Tibial nerve (tissue), 4 donors: ENCODE data around the gene TRIML2. TPM values are rescaled to one million over a fixed set of nuclear protein-coding genes. Genes with fewer than 3 reads are reported as not detected.

ENCODE experiments used
- DNase-seq, 2 donors: peaks; one replicate each; pipeline ENCODE4 v3.0.0-alpha.2; 2019; ENCODE audit warnings: low spot score in 2 of 2
- H3K27ac ChIP-seq, 4 donors: fragments of 200-600 bp; sonication (generic) in 3 of 4; one replicate each; pipeline ENCODE4 v1.5.1; 2017 to 2019; ENCODE audit warnings: mild to moderate bottlenecking in 1 of 4
- H3K27me3 ChIP-seq, 2 donors: fragments of 200-600 bp; sonication (generic) in 1 of 2; one replicate each; pipeline versions ENCODE4 v1.5.1 to v1.6.0; 2017 to 2019
- H3K36me3 ChIP-seq, 3 donors: fragments of 200-600 bp; sonication (generic); one replicate each; pipeline ENCODE4 v1.5.1; 2018 to 2019
- H3K4me1 ChIP-seq, 4 donors: fragments of 200-600 bp; sonication (generic) in 3 of 4; one replicate each; pipeline ENCODE4 v1.5.1; 2017 to 2019
- H3K4me3 ChIP-seq, 4 donors: fragments of 200-600 bp; sonication (generic) in 3 of 4; one replicate each; pipeline ENCODE4 v1.5.1; 2017 to 2019; ENCODE audit warnings: mild to moderate bottlenecking in 1 of 4, moderate library complexity in 1 of 4
- H3K9me3 ChIP-seq, 4 donors: fragments of 200-600 bp; sonication (generic) in 3 of 4; one replicate each; pipeline ENCODE4 v1.5.1; 2017 to 2019
- EP300 ChIP-seq, 2 donors: sonication (generic); formaldehyde crosslinking; IDR thresholded peaks; one replicate each; pipeline ENCODE4 v1.6.1; 2017; ENCODE audit warnings: antibody characterized with exemption in 2 of 2, mild to moderate bottlenecking in 1 of 2
- POLR2A ChIP-seq, 2 donors: fragments of 450-650 bp; IDR thresholded peaks; one replicate each; pipeline ENCODE4 v1.6.1; 2017; ENCODE audit warnings: antibody characterized with exemption in 2 of 2, mild to moderate bottlenecking in 2 of 2, moderate library complexity in 2 of 2
- WGBS, 2 donors: methylation state at CpG; one replicate each; pipeline ENCODE4 v1.1.5; 2018; 5-methylcytosine and 5-hydroxymethylcytosine counted together
- total RNA-seq, 4 donors: library from RNA; depleted of rRNA; stranded (reverse); fragments of >200 nt; gene quantifications; one replicate each; pipeline ENCODE4 v1.1.0, GENCODE V29; 2016
- TF ChIP-seq, protein P1 (sequence below), 5 experiments: fragments of 200-600 bp in 3 of 5; fragments of 450-650 bp in 2 of 5; sonication (generic) in 3 of 5; IDR thresholded peaks; one replicate each; pipeline ENCODE4 v1.5.1; 2016 to 2019; ENCODE audit warnings: antibody characterized with exemption in 5 of 5, mild to moderate bottlenecking in 3 of 5, moderate library complexity in 2 of 5

The TRIML2 gene
- total RNA-seq: not detected

DNA sequence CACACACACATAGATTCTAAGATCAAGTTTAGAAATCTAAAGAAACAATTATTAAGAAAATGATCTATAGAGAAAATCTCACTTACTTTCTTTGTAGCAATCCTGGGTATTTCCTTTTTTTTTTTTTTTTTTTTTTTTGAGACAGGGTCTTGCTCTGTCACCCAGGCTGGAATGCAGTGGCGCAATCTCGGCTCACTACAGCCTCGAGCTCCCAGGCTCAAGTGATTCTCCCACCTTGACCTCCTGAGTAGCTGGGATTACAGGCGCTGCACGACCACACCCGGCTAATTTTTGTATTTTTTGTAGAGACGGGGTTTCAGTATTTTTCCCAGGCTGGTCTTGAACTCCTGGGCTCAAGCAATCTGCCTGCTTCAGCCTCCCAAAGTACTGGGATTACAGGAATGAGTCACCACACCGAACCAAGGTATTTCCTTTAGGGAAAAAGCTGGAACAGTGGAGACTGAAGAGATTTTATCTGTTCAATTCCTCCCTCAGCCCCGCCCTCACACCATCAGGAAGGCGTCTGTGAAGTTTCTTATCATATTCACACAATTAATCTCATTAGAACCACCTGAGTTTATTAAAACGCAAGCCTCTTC lies at the start of gene TRIML2:
Gene TRIML2, minus strand, starts transcription at position 447 of the 599 bp plus-strand sequence. CDS start 4,235 bp downstream, outside the sequence.
- no peak within 1 kb of the TSS for H3K4me3 ChIP-seq
- WGBS, 2 donors: 62 to 65% methylated on average over 11 of the region's 11 CpGs
- no peaks in the 10 kb centered on the region for H3K27me3 ChIP-seq
- TF ChIP-seq, protein P1, sequence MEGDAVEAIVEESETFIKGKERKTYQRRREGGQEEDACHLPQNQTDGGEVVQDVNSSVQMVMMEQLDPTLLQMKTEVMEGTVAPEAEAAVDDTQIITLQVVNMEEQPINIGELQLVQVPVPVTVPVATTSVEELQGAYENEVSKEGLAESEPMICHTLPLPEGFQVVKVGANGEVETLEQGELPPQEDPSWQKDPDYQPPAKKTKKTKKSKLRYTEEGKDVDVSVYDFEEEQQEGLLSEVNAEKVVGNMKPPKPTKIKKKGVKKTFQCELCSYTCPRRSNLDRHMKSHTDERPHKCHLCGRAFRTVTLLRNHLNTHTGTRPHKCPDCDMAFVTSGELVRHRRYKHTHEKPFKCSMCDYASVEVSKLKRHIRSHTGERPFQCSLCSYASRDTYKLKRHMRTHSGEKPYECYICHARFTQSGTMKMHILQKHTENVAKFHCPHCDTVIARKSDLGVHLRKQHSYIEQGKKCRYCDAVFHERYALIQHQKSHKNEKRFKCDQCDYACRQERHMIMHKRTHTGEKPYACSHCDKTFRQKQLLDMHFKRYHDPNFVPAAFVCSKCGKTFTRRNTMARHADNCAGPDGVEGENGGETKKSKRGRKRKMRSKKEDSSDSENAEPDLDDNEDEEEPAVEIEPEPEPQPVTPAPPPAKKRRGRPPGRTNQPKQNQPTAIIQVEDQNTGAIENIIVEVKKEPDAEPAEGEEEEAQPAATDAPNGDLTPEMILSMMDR (IDR thresholded peaks at IDR 0.05): no peak
- TF ChIP-seq EP300 (IDR thresholded peaks at IDR 0.05): no peak
- TF ChIP-seq POLR2A (IDR thresholded peaks at IDR 0.05): no peak
- no peaks in the 10 kb centered on the region for H3K36me3 ChIP-seq
- H3K9me3 ChIP-seq: peaks cover 0 to 13% (median 0%) of the 10 kb centered on the region in 4 donors
- no peaks in the 10 kb centered on the region for H3K4me1 ChIP-seq
- no peak for DNase-seq
- no peak within 1 kb of the TSS for H3K27ac ChIP-seq

- Histone ChIP-seq H3K9me3 (peaks cover 0 to 22% (median 3%) of the 10 kb centered on the region in 4 donors), H3K27me3 (no peaks in the 10 kb centered on the region), H3K4me3 (no peak overlapping the region), H3K36me3 (no peaks in the 10 kb centered on the region), H3K4me1 (no peaks in the 10 kb centered on the region), H3K27ac (no peak overlapping the region)
- TF ChIP-seq POLR2A (IDR thresholded peaks at IDR 0.05) (no peak), EP300 (IDR thresholded peaks at IDR 0.05) (no peak)
- TF ChIP-seq, protein P1 (IDR thresholded peaks at IDR 0.05): no peak
- whole genome bisulfite sequencing, 2 donors: 94% methylated on average over 10 of the region's 10 CpGs
- DNase-seq: no peak
Measured at GRCh38 chr4:188158336-188158735, 48.9 kb upstream of the TRIML2 start.

- no peaks in the 10 kb centered on the region for H3K36me3 ChIP-seq
Measured at GRCh38 chr4:188154668-188155405, 45.4 kb upstream of the TRIML2 start.

GRCh38 chr4:188147776-188148175 lies 38.4 kb upstream of the TRIML2 start:
- 89 to 91% methylated on average over 6 of the region's 6 CpGs for WGBS, 2 donors
- H3K4me3 ChIP-seq: no peak overlapping the region
- DNase-seq: no peak
- H3K4me1 ChIP-seq: no peaks in the 10 kb centered on the region
- no peaks in the 10 kb centered on the region for H3K27me3 ChIP-seq
- H3K9me3 ChIP-seq: no peaks in the 10 kb centered on the region
- no peaks in the 10 kb centered on the region for H3K36me3 ChIP-seq
- TF ChIP-seq EP300 (IDR thresholded peaks at IDR 0.05): no peak
- no peak for TF ChIP-seq POLR2A (IDR thresholded peaks at IDR 0.05)
- TF ChIP-seq, protein P1 (IDR thresholded peaks at IDR 0.05): no peak
- H3K27ac ChIP-seq: no peak overlapping the region

More at GRCh38 chr4:188154668-188155405, 45.4 kb upstream of the TRIML2 start:
- Histone ChIP-seq H3K27ac (no peak overlapping the region), H3K9me3 (peaks cover 0 to 22% (median 3%) of the 10 kb centered on the region in 4 donors), H3K4me3 (no peak overlapping the region), H3K4me1 (no peaks in the 10 kb centered on the region), H3K27me3 (no peaks in the 10 kb centered on the region)
- TF ChIP-seq, protein P1 (IDR thresholded peaks at IDR 0.05): no peak
- TF ChIP-seq EP300 (IDR thresholded peaks at IDR 0.05): no peak
- TF ChIP-seq POLR2A (IDR thresholded peaks at IDR 0.05): no peak
- DNase-seq: no peak
- 78 to 86% methylated on average over 11 of the region's 11 CpGs for WGBS, 2 donors

DNA sequence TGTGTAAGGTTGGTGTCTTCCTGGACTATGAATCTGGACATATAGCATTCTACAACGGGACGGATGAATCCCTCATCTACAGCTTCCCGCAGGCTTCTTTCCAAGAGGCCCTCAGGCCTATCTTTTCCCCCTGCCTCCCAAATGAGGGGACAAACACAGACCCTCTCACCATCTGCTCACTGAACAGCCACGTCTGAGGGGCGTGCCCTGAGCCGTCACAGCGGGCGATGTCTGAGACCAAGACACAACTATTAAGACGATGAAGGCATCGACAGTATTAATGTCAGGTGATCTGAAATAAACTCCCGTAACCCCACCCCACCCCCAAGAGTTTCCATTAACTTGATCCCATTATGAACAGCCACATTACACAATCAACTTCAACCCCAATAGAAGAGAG lies 37.8 kb upstream of the TRIML2 start:
- 87 to 90% methylated on average over 11 of the region's 11 CpGs for WGBS, 2 donors
- Histone ChIP-seq H3K4me1 (no peaks in the 10 kb centered on the region), H3K9me3 (no peaks in the 10 kb centered on the region), H3K27ac (no peak overlapping the region), H3K27me3 (no peaks in the 10 kb centered on the region), H3K36me3 (no peaks in the 10 kb centered on the region), H3K4me3 (no peak overlapping the region)
- DNase-seq: no peak
- TF ChIP-seq EP300 (IDR thresholded peaks at IDR 0.05) (no peak), POLR2A (IDR thresholded peaks at IDR 0.05) (no peak)
- TF ChIP-seq, protein P1 (IDR thresholded peaks at IDR 0.05): no peak
